ENCODE results near the gene MDH1B.
"Not testable (repeated sequence)": the region's sequence is repeated elsewhere in the genome, so short reads cannot be mapped to it uniquely, and the experiment has no call there.

MDH1B gene

DNA sequence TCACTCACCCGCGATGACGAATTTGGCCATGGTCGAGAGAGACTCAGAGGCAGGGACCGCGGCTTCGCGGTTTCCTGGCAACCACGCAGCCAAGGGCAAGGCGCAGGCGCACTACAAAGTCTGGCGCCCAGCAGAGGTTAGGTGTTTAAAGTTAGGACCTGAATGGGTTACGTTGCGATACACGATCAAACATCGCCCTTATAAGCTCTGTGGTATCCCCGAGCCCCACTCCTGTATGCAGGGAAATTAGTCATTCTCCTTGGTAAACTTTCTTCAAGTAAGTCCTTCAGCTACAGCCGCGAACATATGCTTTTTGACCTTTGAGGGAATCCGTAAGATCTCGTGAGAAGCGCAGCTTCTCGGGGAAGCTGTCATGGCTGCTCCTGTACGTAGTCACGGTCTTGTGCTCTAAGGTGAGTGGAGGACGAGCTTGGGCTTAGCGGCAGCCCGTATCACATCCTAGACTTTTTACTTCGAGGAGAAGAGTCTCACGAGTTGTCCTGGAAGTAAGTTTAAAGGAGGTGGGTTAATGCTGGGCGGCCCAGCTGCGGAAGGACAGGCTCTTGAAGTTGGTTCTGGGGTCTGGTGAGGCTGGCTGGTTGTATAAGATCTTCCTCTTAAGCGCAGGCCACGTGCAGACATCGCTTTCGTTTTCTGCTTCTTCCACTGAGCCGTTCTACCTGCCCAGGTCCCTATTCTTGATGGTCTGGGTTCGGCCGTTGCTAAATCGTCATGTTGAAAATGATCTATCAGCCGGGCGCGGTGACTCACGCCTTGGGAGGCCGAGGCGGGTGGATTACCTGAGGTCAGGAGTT lies at the start of gene MDH1B, which contains the start of gene FASTKD2:
TSS of gene MDH1B (minus strand) at position 87 of the 815 bp plus-strand sequence. CDS start at position 30, 57 bp downstream.
TSS of gene FASTKD2 (plus strand) at position 365 of the 815 bp plus-strand sequence. CDS start 1,088 bp downstream, outside the sequence.
- peak; percentile 80 for DNase-seq

- DNase-seq: no peak
Measured at GRCh38 chr2:206814498-206814897, 49.4 kb upstream of the MDH1B start.

- not testable (repeated sequence) for DNase-seq
Measured at GRCh38 chr2:206812471-206812870, 47.3 kb upstream of the MDH1B start.

DNA sequence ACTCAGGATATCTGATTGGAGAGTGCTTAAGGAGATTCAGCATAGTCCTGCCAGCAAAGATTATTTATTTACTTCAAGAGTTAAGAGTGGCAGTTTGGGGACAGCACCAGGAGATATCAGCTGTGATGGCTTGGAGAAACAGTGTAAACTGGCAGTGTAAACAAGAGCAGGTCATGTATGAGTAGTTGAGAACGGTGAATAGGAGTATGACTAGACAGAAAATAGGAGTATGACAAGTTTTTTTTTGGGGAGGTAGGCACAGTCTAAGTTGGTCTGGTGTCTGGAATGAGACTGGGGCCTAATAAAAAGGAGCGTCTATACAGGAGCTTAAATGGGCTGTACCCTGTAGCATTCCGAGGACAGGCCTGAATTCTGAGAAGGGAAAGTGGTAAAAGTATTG lies 42.5 kb upstream of the MDH1B start:
- not testable (repeated sequence) for DNase-seq

DNA sequence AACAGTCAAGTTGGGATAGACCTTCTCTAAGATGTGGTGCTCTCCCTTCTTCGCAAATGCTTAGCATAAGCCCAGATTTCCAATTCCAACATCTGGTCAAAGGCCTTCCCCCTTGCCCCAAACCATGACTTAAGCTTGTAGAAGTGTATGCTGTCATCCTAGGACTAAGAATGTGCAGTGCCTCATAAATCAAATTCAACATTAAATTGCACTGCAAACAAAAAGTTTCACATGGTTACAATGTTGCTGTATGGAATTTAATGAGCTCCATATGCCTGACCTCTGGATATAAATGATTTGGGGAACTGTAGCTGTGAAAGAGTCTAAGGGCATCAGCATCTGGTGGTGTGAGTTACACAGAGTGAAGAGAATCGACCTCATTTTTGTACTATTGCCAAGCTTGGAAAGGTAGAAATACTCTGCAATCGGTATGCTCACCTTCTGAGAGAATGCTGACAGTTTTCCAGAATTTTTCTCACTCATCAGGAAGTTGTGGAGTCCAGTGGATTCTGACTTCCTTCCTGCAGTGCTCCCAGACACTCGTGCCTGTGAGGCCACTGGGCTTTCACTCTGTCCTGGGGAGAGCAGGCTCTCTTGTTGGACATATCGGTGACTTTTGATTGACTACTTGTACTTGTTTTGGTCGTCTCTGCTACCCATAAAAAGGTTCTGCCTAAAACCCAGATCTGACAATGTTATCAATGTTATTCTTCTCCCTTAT lies 40.9 kb upstream of the MDH1B start:
- DNase-seq: no peak

DNA sequence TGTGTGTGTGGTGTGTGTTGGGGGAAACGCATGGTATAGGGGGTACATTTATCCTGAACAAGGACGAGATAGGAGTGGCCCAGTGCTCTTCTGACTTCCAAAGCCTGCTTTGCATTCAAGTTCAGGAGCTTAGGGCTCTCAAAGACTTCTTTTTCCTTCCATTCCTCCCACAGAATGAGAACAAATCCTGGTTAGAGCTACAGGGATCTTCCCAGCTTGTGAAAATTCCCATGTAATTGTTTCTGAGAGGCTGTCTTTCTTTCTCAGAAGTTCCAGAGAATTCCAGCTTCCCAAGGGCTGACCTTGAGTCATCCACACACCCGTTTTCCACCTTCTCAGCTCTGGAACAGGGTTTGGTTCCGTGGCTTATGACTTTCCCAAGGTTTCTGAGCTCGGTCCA lies 39.2 kb upstream of the MDH1B start:
- DNase-seq: no peak

DNA sequence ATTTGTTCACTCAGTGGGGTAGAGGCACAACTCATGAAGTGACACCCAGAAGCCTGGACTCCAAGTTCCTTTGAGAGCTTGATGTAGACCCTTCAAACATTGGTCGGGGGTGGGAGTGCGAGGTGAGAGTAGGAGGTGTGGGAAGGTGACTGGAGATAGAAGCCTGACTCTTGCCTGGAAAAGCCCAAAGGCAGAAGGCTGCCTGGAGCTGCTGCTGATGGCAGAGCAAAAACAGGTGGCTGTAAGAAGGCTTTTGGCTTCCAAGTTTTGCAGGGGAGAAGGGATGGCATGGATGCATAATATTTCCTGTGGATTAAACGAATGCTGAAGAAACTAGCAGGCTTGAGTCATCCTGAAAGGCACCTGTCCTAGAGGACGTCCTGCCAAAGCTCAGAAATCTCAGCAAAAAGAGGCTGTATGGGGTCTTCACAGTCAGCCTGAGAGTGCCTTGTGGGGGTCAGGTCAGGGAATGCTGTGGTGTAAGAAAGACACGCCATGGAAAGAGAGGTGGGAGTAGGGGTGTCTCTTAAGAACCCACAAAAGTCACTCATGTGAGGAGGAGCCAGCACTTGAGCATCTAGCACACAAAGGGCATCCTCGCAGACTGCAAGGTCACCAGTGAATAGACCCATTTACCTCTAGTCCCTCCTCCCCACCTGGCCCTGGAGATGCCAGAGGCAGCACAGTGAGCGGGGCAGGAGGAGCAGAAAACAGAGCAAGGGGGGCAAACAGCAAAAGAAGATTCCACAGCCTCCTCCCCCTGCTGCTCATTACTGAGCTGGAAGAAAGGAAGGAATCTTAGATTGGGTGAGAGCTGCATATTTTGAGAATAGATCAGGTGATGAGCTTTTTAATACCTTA lies 37.8 kb upstream of the MDH1B start:
- no peak for DNase-seq

GRCh38 chr2:206801418-206802189 lies 36.5 kb upstream of the MDH1B start:
- no peak for DNase-seq

- no peak for DNase-seq
Measured at GRCh38 chr2:206800506-206801417, 35.6 kb upstream of the MDH1B start.

- DNase-seq: no peak
Measured at GRCh38 chr2:206799083-206799482, 34.0 kb upstream of the MDH1B start.

- DNase-seq: peak; percentile 34
Measured at GRCh38 chr2:206798000-206798399, 32.9 kb upstream of the MDH1B start.

- no peak for DNase-seq
Measured at GRCh38 chr2:206797376-206797775, 32.2 kb upstream of the MDH1B start.

- DNase-seq: no peak
Measured at GRCh38 chr2:206792645-206793044, 27.5 kb upstream of the MDH1B start.

DNA sequence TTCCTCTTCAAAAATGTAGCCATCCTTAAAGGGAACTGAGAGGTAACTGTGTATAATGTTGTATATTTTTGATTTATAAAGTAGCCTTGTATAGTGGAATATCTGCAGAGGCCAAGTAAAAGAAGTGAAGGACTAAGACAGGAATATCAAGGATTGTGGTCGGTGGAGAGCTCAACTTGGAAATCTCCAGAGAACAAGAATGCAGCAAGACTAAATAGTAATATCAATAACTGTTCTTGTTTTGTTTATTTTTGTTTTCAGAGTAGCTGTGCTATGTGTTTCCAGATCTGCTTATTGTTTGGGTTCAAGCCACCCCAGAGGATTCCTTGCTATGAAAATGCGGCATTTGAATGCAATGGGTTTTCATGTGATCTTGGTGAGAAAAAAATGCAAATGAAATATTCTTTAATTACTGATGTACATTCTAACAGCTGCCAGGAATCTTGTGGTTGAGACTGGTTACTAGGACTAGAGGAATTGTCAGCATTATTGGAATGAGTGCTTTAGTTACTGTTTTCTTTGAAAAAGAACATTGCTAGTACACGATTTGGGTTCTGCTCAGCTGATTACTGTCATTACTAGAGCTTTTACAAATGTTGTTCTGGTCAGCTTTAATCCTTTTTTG lies 25.3 kb upstream of the MDH1B start:
- no peak for DNase-seq

DNA sequence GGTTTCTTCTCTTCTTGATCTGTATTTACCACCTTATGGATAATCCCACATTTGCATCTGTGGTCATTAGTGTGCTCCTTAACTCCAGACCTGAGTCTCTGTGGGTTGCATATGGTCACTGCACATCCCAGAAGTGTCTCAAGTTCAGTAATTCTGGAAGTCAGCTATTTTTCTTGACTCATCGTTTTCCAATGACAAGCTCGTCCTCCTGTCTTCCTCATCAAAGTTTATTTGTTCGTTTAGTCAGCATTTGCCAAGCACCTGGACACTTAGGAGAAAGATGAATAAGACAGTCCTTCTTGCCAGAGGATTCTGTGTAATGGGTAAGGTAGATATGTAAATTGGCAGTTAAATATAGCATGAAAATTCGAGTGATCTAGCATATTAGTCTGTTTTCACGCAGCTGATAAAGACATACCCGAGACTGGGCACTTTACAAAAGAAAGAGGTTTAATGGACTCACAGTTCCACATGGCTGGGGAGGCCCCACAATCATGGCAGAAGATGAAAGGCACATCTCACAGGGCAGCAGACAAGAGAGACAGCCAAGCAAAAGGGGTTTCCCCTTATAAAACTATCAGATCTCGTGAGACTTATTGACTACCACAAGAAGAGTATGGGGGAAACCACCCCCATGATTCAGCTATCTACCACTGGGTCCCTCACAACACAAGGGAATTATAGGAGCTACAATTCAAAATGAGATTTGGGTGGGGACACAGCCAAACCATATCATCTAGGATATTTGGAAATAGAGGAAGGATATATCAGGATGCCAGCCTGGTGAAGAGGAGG lies 19.6 kb upstream of the MDH1B start:
- no peak for DNase-seq

GRCh38 chr2:206783718-206784117 lies 18.6 kb upstream of the MDH1B start:
- no peak for DNase-seq

DNA sequence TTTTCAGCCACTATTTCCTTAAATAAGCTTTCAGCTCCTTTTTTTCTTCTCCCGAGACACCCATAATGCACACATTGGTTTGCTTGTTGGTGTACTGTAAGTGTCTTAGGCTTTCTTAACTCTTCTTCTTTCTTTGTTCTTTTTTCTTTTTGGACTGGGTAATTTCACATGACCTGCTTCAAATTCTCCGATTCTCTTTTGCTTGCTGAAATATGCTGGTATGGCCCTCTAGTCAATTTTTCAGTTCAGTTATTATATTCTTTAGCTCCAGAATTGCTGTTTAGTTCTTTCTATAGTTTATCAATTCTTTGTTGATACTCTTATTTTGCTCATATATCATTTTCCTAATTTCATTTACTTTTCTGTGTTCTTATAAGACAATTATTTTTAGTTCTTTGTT lies 15.5 kb upstream of the MDH1B start:
- DNase-seq: no peak

DNA sequence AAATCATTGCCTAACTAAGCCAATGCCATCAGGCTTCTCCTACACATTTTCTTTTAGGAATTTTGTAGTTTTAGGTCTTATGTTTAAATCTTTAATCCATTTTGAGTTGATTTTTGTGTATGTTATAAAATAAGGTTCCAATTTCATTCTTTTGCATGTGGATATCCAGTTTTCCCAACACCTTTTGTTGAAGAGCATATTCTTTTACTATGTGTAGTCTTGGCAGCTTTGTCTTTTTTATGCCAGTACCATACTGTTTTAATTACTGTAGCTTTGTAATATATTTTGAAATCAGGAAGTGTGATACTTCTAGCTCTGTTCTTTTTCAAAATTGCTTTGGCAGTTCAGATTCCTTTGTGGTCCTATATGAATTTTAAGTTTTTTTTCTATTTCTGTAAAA lies 11.3 kb upstream of the MDH1B start:
- DNase-seq: no peak

DNA sequence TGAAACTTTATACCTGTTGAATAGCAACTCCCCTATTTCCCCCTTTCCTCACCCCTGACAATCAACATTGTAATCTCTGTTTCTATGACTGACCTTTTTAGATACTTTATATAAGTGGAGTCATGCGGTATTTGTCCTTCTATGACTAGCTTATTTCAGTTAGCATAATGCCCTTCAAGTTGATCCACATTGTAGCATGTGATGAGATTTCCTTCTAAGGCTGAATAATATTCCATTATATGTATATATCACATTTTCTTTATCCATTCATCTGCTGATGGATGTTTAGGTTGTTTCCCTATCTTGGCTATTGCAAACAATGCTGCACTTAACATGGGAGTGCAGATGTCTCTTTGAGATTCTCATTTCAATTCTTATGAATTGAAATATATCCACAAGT lies 9.7 kb upstream of the MDH1B start:
- no peak for DNase-seq
